Activated naive CD4-positive, alpha-beta T cell treated with anti-CD3 and anti-CD28 coated beads, Interleukin-2, amount 50 U/mL, for 72 hours (primary cell): ENCODE results near the gene TGIF2. TPM values are rescaled to one million over a fixed set of nuclear protein-coding genes. Genes with fewer than 3 reads are reported as not detected.
"Not testable (repeated sequence)": the region's sequence is repeated elsewhere in the genome, so short reads cannot be mapped to it uniquely, and the experiment has no call there.

ENCODE experiments used
- ATAC-seq, 2 donors: fragments of 150-1000 bp; cut with Tn5 transposase; 2 replicates each; pipeline ENCODE4 v1.10.0; 2021; ENCODE audit warnings: mild to moderate bottlenecking in 2 of 2, moderate library complexity in 2 of 2
- DNase-seq, 2 donors: peaks; one replicate each; pipeline ENCODE4 v3.0.0; 2021 to 2022; ENCODE audit warnings: low spot score in 2 of 2
- H3K27ac Mint-ChIP-seq, 2 donors: one replicate each; pipeline ENCODE4 v1.8.0; 2022; ENCODE audit warnings: mild to moderate bottlenecking in 2 of 2, mixed read lengths in 2 of 2
- H3K36me3 Mint-ChIP-seq, 2 donors: one replicate each; pipeline ENCODE4 v1.8.0; 2022; ENCODE audit warnings: mixed read lengths in 2 of 2
- H3K9me3 Mint-ChIP-seq, 2 donors: one replicate each; pipeline ENCODE4 v1.8.0; 2022; ENCODE audit warnings: mixed read lengths in 2 of 2
- total RNA-seq, 2 donors: library from RNA; stranded (reverse); gene quantifications; one replicate each; pipeline ENCODE4 v1.2.3, GENCODE V29; 2022

Gene TGIF2
- total RNA-seq, 2 donors from 2014 or later = 33.7 to 52.6 TPM

- no peak for ATAC-seq
- Mint-ChIP-seq H3K36me3 (no peaks in the 10 kb centered on the region), H3K27ac (peak overlapping the region; percentile 14 to 70), H3K9me3 (no peaks in the 10 kb centered on the region)
- DNase-seq = no peak
Measured at GRCh38 chr20:36543184-36544133, 29.9 kb upstream of the TGIF2 start.

- no peaks in the 10 kb centered on the region for H3K9me3 Mint-ChIP-seq
- no peak for DNase-seq
- peak overlapping the region in 1 of 2 donors; percentile 14 for H3K27ac Mint-ChIP-seq
- H3K36me3 Mint-ChIP-seq = no peaks in the 10 kb centered on the region
- ATAC-seq = no peak
Measured at GRCh38 chr20:36544134-36545018, 29.0 kb upstream of the TGIF2 start.

GRCh38 chr20:36546111-36546736 is 27.2 kb upstream of the TGIF2 start:
- Mint-ChIP-seq H3K36me3 (no peaks in the 10 kb centered on the region), H3K9me3 (no peaks in the 10 kb centered on the region), H3K27ac (peak overlapping the region; percentile 60 to 72)
- ATAC-seq (no peak), DNase-seq (no peak)

GRCh38 chr20:36547186-36548005 is 26.0 kb upstream of the TGIF2 start:
- H3K9me3 Mint-ChIP-seq = no peaks in the 10 kb centered on the region
- H3K36me3 Mint-ChIP-seq = no peaks in the 10 kb centered on the region
- DNase-seq (no peak), ATAC-seq (no peak)
- no peak overlapping the region for H3K27ac Mint-ChIP-seq

- Mint-ChIP-seq H3K36me3 (no peaks in the 10 kb centered on the region), H3K27ac (no peak overlapping the region), H3K9me3 (no peaks in the 10 kb centered on the region)
- DNase-seq = no peak
- no peak for ATAC-seq
Measured at GRCh38 chr20:36548006-36548315, 25.4 kb upstream of the TGIF2 start.

- no peak for DNase-seq
- Mint-ChIP-seq H3K27ac (peak overlapping the region in 1 of 2 donors; percentile 16), H3K36me3 (no peaks in the 10 kb centered on the region), H3K9me3 (no peaks in the 10 kb centered on the region)
- no peak for ATAC-seq
Measured at GRCh38 chr20:36548704-36549627, 24.4 kb upstream of the TGIF2 start.

- Mint-ChIP-seq H3K27ac (peak overlapping the region in 1 of 2 donors; percentile 65), H3K9me3 (no peaks in the 10 kb centered on the region), H3K36me3 (no peaks in the 10 kb centered on the region)
- DNase-seq = no peak
- ATAC-seq = no peak
Measured at GRCh38 chr20:36549628-36549941, 23.8 kb upstream of the TGIF2 start.

- Mint-ChIP-seq H3K36me3 (no peaks in the 10 kb centered on the region), H3K9me3 (no peaks in the 10 kb centered on the region), H3K27ac (peak overlapping the region; percentile 14 to 65)
- DNase-seq = no peak
- no peak for ATAC-seq
Measured at GRCh38 chr20:36549942-36550789, 23.2 kb upstream of the TGIF2 start.

GRCh38 chr20:36550790-36551299 is 22.6 kb upstream of the TGIF2 start:
- ATAC-seq = no peak
- no peaks in the 10 kb centered on the region for H3K9me3 Mint-ChIP-seq
- H3K36me3 Mint-ChIP-seq = no peaks in the 10 kb centered on the region
- no peak for DNase-seq
- peak overlapping the region; percentile 14 to 41 for H3K27ac Mint-ChIP-seq

- no peaks in the 10 kb centered on the region for H3K9me3 Mint-ChIP-seq
- ATAC-seq (no peak), DNase-seq (no peak)
- H3K27ac Mint-ChIP-seq = peak overlapping the region in 1 of 2 donors; percentile 6
- no peaks in the 10 kb centered on the region for H3K36me3 Mint-ChIP-seq
Measured at GRCh38 chr20:36555248-36555647, 18.1 kb upstream of the TGIF2 start.

GRCh38 chr20:36562724-36563123 is 10.7 kb upstream of the TGIF2 start:
- Mint-ChIP-seq H3K27ac (no peak overlapping the region), H3K9me3 (peaks cover 4 to 10% of the 10 kb centered on the region in 2 donors), H3K36me3 (peaks cover 7 to 11% of the 10 kb centered on the region in 2 donors)
- DNase-seq (no peak), ATAC-seq (no peak)

GRCh38 chr20:36563374-36563773 is 10.0 kb upstream of the TGIF2 start:
- DNase-seq (no peak), ATAC-seq (no peak)
- Mint-ChIP-seq H3K9me3 (peaks cover 4 to 10% of the 10 kb centered on the region in 2 donors), H3K36me3 (peaks cover 7 to 11% of the 10 kb centered on the region in 2 donors), H3K27ac (no peak overlapping the region)

- DNase-seq, H3K9me3 Mint-ChIP-seq, ATAC-seq: not testable (repeated sequence)
- Mint-ChIP-seq H3K36me3 (peaks cover 7 to 11% of the 10 kb centered on the region in 2 donors), H3K27ac (peak overlapping the region in 1 of 2 donors; percentile 10)
Measured at GRCh38 chr20:36564078-36564725, 9.2 kb upstream of the TGIF2 start.

GRCh38 chr20:36564726-36565121 is 8.7 kb upstream of the TGIF2 start:
- not testable (repeated sequence) for ATAC-seq, DNase-seq, H3K27ac Mint-ChIP-seq, H3K9me3 Mint-ChIP-seq
- H3K36me3 Mint-ChIP-seq = peaks cover 7 to 11% of the 10 kb centered on the region in 2 donors
